Breast epithelium (tissue), 3 donors: ENCODE measurements around the gene SPRN.

Source experiments
- CTCF ChIP-seq, 3 donors: fragments of 450-650 bp; IDR thresholded peaks; one replicate each; pipeline ENCODE4 v1.5.1; 2016 to 2017; ENCODE audit warnings: antibody characterized with exemption in 3 of 3, mild to moderate bottlenecking in 3 of 3, moderate library complexity in 3 of 3
- POLR2A ChIP-seq: fragments of 450-650 bp; IDR thresholded peaks from one replicate; pipeline ENCODE4 v1.6.1; 2016; ENCODE audit warnings: antibody characterized with exemption, mild to moderate bottlenecking, moderate library complexity
- POLR2AphosphoS5 ChIP-seq, 3 donors: sonication (generic); formaldehyde crosslinking; IDR thresholded peaks; one replicate each; pipeline ENCODE4 v1.6.1; 2017; ENCODE audit warnings: antibody characterized with exemption in 3 of 3

DNA sequence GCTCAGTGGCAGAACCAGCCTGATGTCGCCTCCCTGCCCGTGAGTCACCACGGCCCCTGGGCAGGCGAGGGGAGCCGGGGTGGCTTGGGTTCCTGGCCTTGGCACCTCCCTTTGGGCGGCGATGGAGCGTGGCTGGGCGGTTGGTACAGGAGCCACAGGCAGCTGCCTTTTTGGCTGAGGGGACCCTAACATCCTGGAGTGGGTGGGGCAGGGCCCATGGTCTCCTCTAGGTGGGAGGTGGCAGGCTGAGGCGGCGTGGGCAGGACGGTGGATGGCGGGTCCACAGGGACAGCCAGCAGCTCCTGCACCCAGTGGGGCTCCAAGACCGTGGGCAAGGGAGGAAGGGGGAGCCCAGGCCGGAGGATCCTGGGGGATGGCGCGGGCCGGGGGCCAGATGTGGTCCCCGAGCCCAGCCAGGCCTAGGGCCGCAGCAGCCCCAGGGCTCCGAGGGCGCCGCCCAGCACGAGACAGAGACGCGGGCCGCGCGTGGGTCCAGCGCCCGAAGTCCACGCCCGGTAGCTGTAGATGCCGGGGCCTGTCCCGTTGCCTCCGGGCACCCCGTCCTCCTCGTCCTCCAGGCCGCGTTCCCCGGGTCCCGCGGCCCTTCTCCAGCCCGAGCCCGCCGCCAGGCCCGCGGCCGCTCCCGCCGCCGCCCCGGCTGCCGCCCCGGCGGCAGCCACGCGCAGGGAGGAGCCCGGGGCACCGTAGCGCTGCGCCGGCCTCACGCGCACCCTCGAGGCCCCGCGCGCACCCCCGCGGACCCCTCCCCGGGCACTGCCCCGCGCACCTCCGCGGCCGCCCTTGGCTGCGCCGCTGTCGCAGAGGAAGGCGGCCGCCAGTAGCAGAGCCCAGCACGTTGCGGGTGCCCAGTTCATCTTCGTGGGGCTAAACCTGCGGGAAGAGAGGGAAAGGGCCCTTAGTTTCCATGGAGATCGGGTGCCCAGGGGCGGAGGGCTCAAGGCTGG is 1.3 kb downstream of the SPRN start:
- TF ChIP-seq POLR2AphosphoS5 (IDR thresholded peaks at IDR 0.05) (no peak), CTCF (IDR thresholded peaks at IDR 0.05) (no peak), POLR2A (no peak)
